ENCODE measurements around the gene PRKAB1.

DNA sequence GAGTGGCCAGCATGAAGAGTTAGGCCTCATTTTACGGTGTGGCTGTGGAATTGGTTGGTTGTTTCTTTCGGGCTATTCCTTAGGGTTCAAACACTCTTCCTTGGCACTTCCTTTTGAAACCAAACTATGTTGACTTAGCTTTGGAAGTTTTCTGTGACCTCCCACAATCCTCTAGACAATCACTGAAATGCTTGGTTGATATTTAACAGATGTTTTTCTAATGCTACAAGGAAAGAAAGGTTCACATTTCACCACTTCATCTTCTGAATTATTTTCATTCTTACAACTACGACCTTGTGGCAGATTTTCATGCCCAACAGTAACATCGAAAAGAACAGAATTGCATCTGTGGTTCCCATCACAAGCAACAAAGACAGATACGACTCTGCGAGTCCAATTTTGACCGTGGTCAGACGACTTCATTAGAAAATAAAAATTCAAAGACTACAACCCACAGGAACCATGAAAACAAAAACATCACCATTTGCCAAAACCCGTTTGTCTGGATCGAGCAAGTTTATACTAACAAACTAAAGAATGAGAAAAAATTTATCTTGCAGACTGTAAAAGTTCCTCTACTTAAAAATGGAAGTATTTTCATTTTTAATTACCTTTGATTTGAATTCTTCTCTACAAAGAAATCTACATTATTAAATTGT, 16.9 kb downstream of the PRKAB1 start:
- TF ChIP-seq, protein P1, sequence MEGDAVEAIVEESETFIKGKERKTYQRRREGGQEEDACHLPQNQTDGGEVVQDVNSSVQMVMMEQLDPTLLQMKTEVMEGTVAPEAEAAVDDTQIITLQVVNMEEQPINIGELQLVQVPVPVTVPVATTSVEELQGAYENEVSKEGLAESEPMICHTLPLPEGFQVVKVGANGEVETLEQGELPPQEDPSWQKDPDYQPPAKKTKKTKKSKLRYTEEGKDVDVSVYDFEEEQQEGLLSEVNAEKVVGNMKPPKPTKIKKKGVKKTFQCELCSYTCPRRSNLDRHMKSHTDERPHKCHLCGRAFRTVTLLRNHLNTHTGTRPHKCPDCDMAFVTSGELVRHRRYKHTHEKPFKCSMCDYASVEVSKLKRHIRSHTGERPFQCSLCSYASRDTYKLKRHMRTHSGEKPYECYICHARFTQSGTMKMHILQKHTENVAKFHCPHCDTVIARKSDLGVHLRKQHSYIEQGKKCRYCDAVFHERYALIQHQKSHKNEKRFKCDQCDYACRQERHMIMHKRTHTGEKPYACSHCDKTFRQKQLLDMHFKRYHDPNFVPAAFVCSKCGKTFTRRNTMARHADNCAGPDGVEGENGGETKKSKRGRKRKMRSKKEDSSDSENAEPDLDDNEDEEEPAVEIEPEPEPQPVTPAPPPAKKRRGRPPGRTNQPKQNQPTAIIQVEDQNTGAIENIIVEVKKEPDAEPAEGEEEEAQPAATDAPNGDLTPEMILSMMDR (IDR thresholded peaks at IDR 0.05; ENCODE audit: low read length), result no peak
- TF ChIP-seq EZH2phosphoT487 (IDR thresholded peaks at IDR 0.05; ENCODE audit: low read length), result no peak
- no peak for TF ChIP-seq EZH2 (optimal IDR thresholded peaks at IDR 0.05; ENCODE audit: low read depth, low read length)
